ENCODE measurements around the gene ATG7. TPM values are rescaled to one million over a fixed set of nuclear protein-coding genes. Genes with fewer than 3 reads are reported as not detected.

Gene ATG7
- total RNA-seq, 1 experiment from 2014 or later = 56.1 TPM

GRCh38 chr3:11283139-11283475 lies 10.9 kb downstream of the ATG7 start:
- no peak for DNase-seq
- H3K4me1 ChIP-seq (replicated peaks; ENCODE audit: insufficient read depth) = peaks cover 40% of the 10 kb centered on the region
- CTCF ChIA-PET = no interaction called here
- H3K9me3 ChIP-seq (ENCODE audit: insufficient read depth, low read depth) = no peaks in the 10 kb centered on the region
- peaks cover 39% of the 10 kb centered on the region for H3F3A ChIP-seq (ENCODE audit: insufficient read depth, low read depth)
- peaks cover 32% of the 10 kb centered on the region for H3K36me3 ChIP-seq (ENCODE audit: low read depth)
- no peak overlapping the region for H3K27ac ChIP-seq
- TF ChIP-seq CTCF (conservative IDR thresholded peaks at IDR 0.05) (no peak), EZH2 (IDR thresholded peaks at IDR 0.05; ENCODE audit: low read depth) (no peak)
- no TSS peak for BruUV-seq (replicated peaks)
- intact Hi-C loops (cut with micrococcal nuclease; ENCODE audit: unreplicated experiment) = no loop called here
- no peak overlapping the region for H3K4me3 ChIP-seq
- H4K20me1 ChIP-seq (ENCODE audit: insufficient read depth) = no peaks in the 10 kb centered on the region
- no peak overlapping the region for H2AFZ ChIP-seq
- POLR2A ChIA-PET (ENCODE audit: unreplicated experiment) = no interaction called here
- no peaks in the 10 kb centered on the region for H3K9me2 ChIP-seq (ENCODE audit: insufficient read depth)
- H3K27me3 ChIP-seq (ENCODE audit: insufficient read depth, low read depth) = no peaks in the 10 kb centered on the region
- H3K79me2 ChIP-seq (ENCODE audit: low read depth) = peaks cover 94% of the 10 kb centered on the region
- no peak overlapping the region for H3K4me2 ChIP-seq

- POLR2A ChIA-PET (ENCODE audit: unreplicated experiment) = interaction anchor here (0.7 kb wide), 1 partner anchor 12 kb away, joined by 4 read pairs; the partner anchor contains the start of gene ATG7
- peaks cover 40% of the 10 kb centered on the region for H3K4me1 ChIP-seq (replicated peaks; ENCODE audit: insufficient read depth)
- H3K4me2 ChIP-seq = no peak overlapping the region
- H2AFZ ChIP-seq = no peak overlapping the region
- H3K27ac ChIP-seq = no peak overlapping the region
- peaks cover 48% of the 10 kb centered on the region for H3F3A ChIP-seq (ENCODE audit: insufficient read depth, low read depth)
- BruUV-seq (replicated peaks) = no TSS peak
- no peaks in the 10 kb centered on the region for H3K9me2 ChIP-seq (ENCODE audit: insufficient read depth)
- intact Hi-C loops (cut with micrococcal nuclease; ENCODE audit: unreplicated experiment) = no loop called here
- H4K20me1 ChIP-seq (ENCODE audit: insufficient read depth) = no peaks in the 10 kb centered on the region
- H3K4me3 ChIP-seq = no peak overlapping the region
- TF ChIP-seq EZH2 (IDR thresholded peaks at IDR 0.05; ENCODE audit: low read depth) = no peak
- no peak for TF ChIP-seq CTCF (conservative IDR thresholded peaks at IDR 0.05)
- DNase-seq = no peak
- CTCF ChIA-PET = no interaction called here
- peaks cover 86% of the 10 kb centered on the region for H3K79me2 ChIP-seq (ENCODE audit: low read depth)
- H3K9me3 ChIP-seq (ENCODE audit: insufficient read depth, low read depth) = no peaks in the 10 kb centered on the region
- H3K36me3 ChIP-seq (ENCODE audit: low read depth) = peaks cover 32% of the 10 kb centered on the region
- no peaks in the 10 kb centered on the region for H3K27me3 ChIP-seq (ENCODE audit: insufficient read depth, low read depth)
Observed at GRCh38 chr3:11284011-11284410, 11.8 kb downstream of the ATG7 start.

GRCh38 chr3:11285471-11285870 lies 13.3 kb downstream of the ATG7 start:
- DNase-seq = no peak
- intact Hi-C loops (cut with micrococcal nuclease; ENCODE audit: unreplicated experiment) = loop anchor here (5.0 kb wide), 1 partner anchor 317 kb away; no protein-coding TSS in a partner anchor
- Histone ChIP-seq H3K4me2 (peak overlapping the region; percentile 83; the same call in 1 of the 2 replicates), H3K36me3 (ENCODE audit: low read depth) (peaks cover 33% of the 10 kb centered on the region), H3K79me2 (ENCODE audit: low read depth) (peaks cover 80% of the 10 kb centered on the region), H3K4me3 (no peak overlapping the region), H3K9me3 (ENCODE audit: insufficient read depth, low read depth) (no peaks in the 10 kb centered on the region), H3K27ac (peak overlapping the region; percentile 99), H3K4me1 (replicated peaks; ENCODE audit: insufficient read depth) (peaks cover 53% of the 10 kb centered on the region), H3F3A (ENCODE audit: insufficient read depth, low read depth) (peaks cover 61% of the 10 kb centered on the region), H3K9me2 (ENCODE audit: insufficient read depth) (no peaks in the 10 kb centered on the region), H3K27me3 (ENCODE audit: insufficient read depth, low read depth) (no peaks in the 10 kb centered on the region), H4K20me1 (ENCODE audit: insufficient read depth) (no peaks in the 10 kb centered on the region), H2AFZ (no peak overlapping the region)
- no TSS peak for BruUV-seq (replicated peaks)
- TF ChIP-seq CTCF (conservative IDR thresholded peaks at IDR 0.05) = no peak
- no peak for TF ChIP-seq EZH2 (IDR thresholded peaks at IDR 0.05; ENCODE audit: low read depth)
- CTCF ChIA-PET = no interaction called here
- POLR2A ChIA-PET (ENCODE audit: unreplicated experiment) = interaction anchor here (0.6 kb wide), 1 partner anchor 33 kb away, joined by 3 read pairs; no protein-coding TSS in a partner anchor

Data from PC-9 (cell line).